VCaP (cell line): ENCODE measurements around the gene PRR23E.

Experiments used
- H3K27ac ChIP-seq: fragments of 450-650 bp; 2 replicates; pipeline ENCODE4 v1.5.1; 2017
- CTCF ChIP-seq: fragments of 450-650 bp; conservative IDR thresholded peaks from 2 replicates; pipeline ENCODE4 v1.5.1; 2017; ENCODE audit warnings: mild to moderate bottlenecking, moderate library complexity

PRR23E gene

GRCh38 chr3:127151251-127151564 lies 41.7 kb upstream of the PRR23E start:
- no peak overlapping the region for H3K27ac ChIP-seq
- TF ChIP-seq CTCF = no peak

- no peak overlapping the region for H3K27ac ChIP-seq
- TF ChIP-seq CTCF = no peak
Observed at GRCh38 chr3:127151992-127152650, 40.8 kb upstream of the PRR23E start.

DNA sequence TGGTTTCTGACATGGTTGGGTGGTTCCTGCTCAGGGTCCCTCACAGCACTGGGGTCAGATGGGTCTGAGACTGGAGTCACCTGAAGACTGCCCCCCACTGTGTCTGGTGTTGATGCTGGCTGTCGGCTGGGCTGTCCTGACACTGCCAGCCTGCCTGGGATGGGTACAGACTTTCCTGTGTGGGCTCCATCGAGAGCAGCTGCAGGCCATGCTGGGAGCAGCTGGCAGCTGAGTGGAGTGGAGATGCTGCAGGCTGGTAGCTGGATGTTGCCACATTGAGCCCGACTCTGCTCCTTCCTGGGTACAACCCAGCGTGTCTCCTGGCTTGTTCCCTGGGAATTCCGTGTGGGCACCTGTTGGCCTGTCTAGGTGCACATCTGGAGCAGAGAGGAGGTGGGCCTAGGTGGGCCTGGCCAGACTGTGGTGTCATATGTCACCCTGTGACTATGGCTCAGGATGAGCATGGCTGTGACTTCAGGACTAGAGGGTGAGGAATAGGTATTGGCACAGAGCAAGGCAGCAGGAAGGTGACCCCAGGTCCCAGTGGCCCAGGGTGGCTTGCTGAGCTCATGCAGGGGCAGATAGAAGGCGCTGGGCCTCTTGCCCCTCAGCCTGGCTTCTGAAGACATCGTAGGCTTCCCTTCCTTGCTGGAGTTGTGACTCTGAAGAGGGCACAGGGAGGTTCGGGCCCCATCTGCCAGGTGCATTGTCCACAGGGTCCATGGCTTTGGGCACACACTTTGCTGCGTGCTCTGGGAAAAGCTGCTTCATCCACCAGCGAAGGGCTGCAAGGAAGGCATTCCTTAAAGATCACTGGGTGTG lies 40.0 kb upstream of the PRR23E start:
- no peak for TF ChIP-seq CTCF
- H3K27ac ChIP-seq = no peak overlapping the region

DNA sequence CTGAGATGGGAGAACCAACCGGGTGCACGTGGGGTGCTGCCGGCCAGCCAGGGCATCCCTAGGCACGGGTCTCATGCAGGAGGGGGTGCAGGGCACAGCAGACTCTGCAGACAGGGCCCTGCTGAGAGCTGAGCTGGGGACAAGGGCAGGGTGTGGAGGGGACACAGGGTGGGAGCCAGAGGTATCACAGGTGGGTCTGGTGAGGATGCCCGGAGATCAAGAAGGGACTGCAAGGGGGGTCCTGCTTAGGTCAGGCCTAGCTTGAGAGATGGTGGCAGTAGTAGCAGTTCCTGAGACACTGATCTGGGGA lies 39.5 kb upstream of the PRR23E start:
- TF ChIP-seq CTCF = no peak
- no peak overlapping the region for H3K27ac ChIP-seq

- no peak for TF ChIP-seq CTCF
- H3K27ac ChIP-seq = no peak overlapping the region
Observed at GRCh38 chr3:127156338-127157050, 36.4 kb upstream of the PRR23E start.

DNA sequence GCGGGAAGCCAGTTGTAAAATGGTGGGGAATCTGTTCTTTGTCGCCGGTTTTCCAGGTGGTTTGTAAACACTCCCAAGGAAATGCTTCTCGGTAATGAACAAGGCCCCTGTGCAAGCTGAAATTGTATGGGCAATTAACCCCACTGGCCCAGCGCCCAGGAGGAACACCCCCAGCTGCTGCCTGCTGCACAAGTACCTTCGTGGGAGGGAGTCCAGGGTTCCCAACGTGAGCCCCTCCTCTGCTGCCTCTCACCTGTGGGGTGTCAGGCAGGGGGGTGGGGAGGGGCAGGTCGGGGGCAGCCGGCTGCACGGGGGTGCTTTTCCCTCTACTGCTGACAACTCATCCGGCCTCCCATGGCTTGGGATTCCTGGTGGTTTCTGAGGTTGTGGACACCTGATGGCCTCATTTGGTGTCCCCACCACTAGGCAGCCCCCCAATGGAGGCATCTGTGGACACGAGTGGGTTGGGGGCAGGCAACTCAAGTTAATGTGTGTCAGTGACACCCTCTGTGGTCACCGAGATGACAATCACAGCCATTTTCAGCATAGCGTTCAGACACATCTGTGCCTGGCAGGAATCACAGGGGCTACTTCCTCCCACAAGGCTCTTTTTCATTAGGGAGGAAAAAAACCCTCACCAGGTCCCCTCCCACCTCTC lies 35.6 kb upstream of the PRR23E start:
- TF ChIP-seq CTCF = no peak

GRCh38 chr3:127158614-127159229 lies 34.2 kb upstream of the PRR23E start:
- TF ChIP-seq CTCF = no peak

More for the DNA sequence above, 35.6 kb upstream of the PRR23E start:
- no peak overlapping the region for H3K27ac ChIP-seq

More at GRCh38 chr3:127158614-127159229, 34.2 kb upstream of the PRR23E start:
- H3K27ac ChIP-seq = peak overlapping the region; percentile 41; the same call in 1 of the 2 replicates
